B cell (primary cell): Measurements from ENCODE around the gene FANCC. TPM values are rescaled to one million over a fixed set of nuclear protein-coding genes. Genes with fewer than 3 reads are reported as not detected.

Source experiments
- ATAC-seq: fragments of 200-7000 bp; cut with Tn5 transposase; one replicate; pipeline ENCODE4 v1.10.0; 2021; ENCODE audit warnings: low read depth, mild to moderate bottlenecking, moderate number of reproducible peaks, moderate library complexity
- CTCF ChIA-PET: fragments of 350-600 bp; sonication (Branson Sonifier 250); formaldehyde crosslinking; loops from one replicate; lab custom pipeline; 2021; ENCODE audit warnings: antibody characterized with exemption, inconsistent platforms; lab: Charles Lee
- POLR2A ChIA-PET: fragments of 350-600 bp; sonication (Branson Sonifier 250); formaldehyde crosslinking; loops from one replicate; lab custom pipeline; 2021; ENCODE audit warnings: antibody characterized with exemption; lab: Charles Lee
- DNase-seq: peaks from one replicate; pipeline ENCODE4 v3.0.0; 2013
- H2AFZ ChIP-seq: 2 replicates; pipeline ENCODE4 v1.6.1; 2012; ENCODE audit warnings: mild to moderate bottlenecking, low read depth, low read length; ENCODE audit not compliant: insufficient read depth, poor library complexity, severe bottlenecking
- H3K27ac ChIP-seq, 2 donors: 1 replicate in 1 of 2; 2 replicates in 1 of 2; pipeline ENCODE4 v1.5.1; 2012 to 2013; ENCODE audit warnings: low read length in 2 of 2, mild to moderate bottlenecking in 2 of 2, moderate library complexity in 1 of 2
- H3K27me3 ChIP-seq, 4 experiments: fragments of 200-600 bp in 1 of 4; sonication (generic) in 1 of 4; replicated peaks in 1 of 4; 1 replicate in 2 of 4; 2 replicates in 2 of 4; pipeline versions ENCODE4 v1.6.1 to v1.7.0; 2013 to 2016; ENCODE audit warnings: low read length in 3 of 4, mild to moderate bottlenecking in 2 of 4, mixed read lengths in 1 of 4, moderate library complexity in 1 of 4; ENCODE audit not compliant: insufficient read depth in 4 of 4, control insufficient read depth in 3 of 4; ENCODE audit errors: control extremely low read depth in 1 of 4
- H3K36me3 ChIP-seq, 2 experiments: replicated peaks in 1 of 2; 1 replicate in 1 of 2; 2 replicates in 1 of 2; pipeline versions ENCODE4 v1.6.1 to v1.7.1; 2013; ENCODE audit warnings: low read length in 1 of 2; ENCODE audit not compliant: insufficient read depth in 2 of 2, control insufficient read depth in 1 of 2; ENCODE audit errors: control extremely low read depth in 1 of 2, extremely low read depth in 1 of 2
- H3K4me1 ChIP-seq, 2 donors: fragments of 200-600 bp in 1 of 2; sonication (generic) in 1 of 2; 1 replicate in 1 of 2; 2 replicates in 1 of 2; pipeline versions ENCODE4 v1.5.1 to v1.6.1; 2013 to 2017; ENCODE audit warnings: low read length in 2 of 2; ENCODE audit not compliant: control insufficient read depth in 2 of 2, insufficient read depth in 2 of 2
- H3K4me2 ChIP-seq: replicated peaks from 2 replicates; pipeline ENCODE3; 2012; ENCODE audit warnings: mild to moderate bottlenecking, low read depth, low read length; ENCODE audit not compliant: poor library complexity, severe bottlenecking
- H3K4me3 ChIP-seq, 5 experiments: fragments of 200-600 bp in 1 of 5; sonication (generic) in 1 of 5; 1 replicate in 3 of 5; 2 replicates in 2 of 5; pipeline versions ENCODE4 v1.5.1 to v1.7.0; 2011 to 2016; ENCODE audit warnings: low read length in 4 of 5, mild to moderate bottlenecking in 4 of 5, low read depth in 2 of 5, control low read depth in 1 of 5, moderate library complexity in 1 of 5; ENCODE audit not compliant: insufficient read depth in 1 of 5; ENCODE audit errors: control extremely low read depth in 1 of 5, extremely low read depth in 1 of 5
- H3K79me2 ChIP-seq: fragments of 200-600 bp; sonication (generic); one replicate; pipeline ENCODE4 v1.6.0; 2016; ENCODE audit warnings: low read length; ENCODE audit not compliant: control insufficient read depth, insufficient read depth
- H3K9ac ChIP-seq: fragments of 200-600 bp; sonication (generic); 2 replicates; pipeline ENCODE4 v1.6.1; 2017; ENCODE audit warnings: mild to moderate bottlenecking, low read length, moderate library complexity
- H3K9me3 ChIP-seq, 3 donors: one replicate each; pipeline versions ENCODE4 v1.6.1 to v1.7.1; 2013; ENCODE audit warnings: low read length in 2 of 3; ENCODE audit not compliant: control insufficient read depth in 2 of 3, insufficient read depth in 1 of 3; ENCODE audit errors: control extremely low read depth in 1 of 3
- H4K20me1 ChIP-seq: 2 replicates; pipeline ENCODE4 v1.6.0; 2012; ENCODE audit warnings: mild to moderate bottlenecking, low read length; ENCODE audit not compliant: insufficient read depth, control insufficient read depth, poor library complexity, severe bottlenecking
- H3K27ac Mint-ChIP-seq: one replicate; pipeline ENCODE4 v1.8.0; 2021; ENCODE audit warnings: mixed read lengths
- H3K27me3 Mint-ChIP-seq: one replicate; pipeline ENCODE4 v1.8.0; 2021; ENCODE audit warnings: mixed read lengths
- H3K4me1 Mint-ChIP-seq: one replicate; pipeline ENCODE4 v1.8.0; 2021; ENCODE audit warnings: mixed read lengths
- H3K4me3 Mint-ChIP-seq: one replicate; pipeline ENCODE4 v1.8.0; 2021; ENCODE audit warnings: mixed read lengths
- H3K9me3 Mint-ChIP-seq: one replicate; pipeline ENCODE4 v1.8.0; 2022; ENCODE audit warnings: mixed read lengths; ENCODE audit not compliant: insufficient read depth
- EZH2 ChIP-seq: IDR thresholded peaks from 2 replicates; pipeline ENCODE4 v1.6.1; 2012; ENCODE audit warnings: borderline replicate concordance, low read depth, mild to moderate bottlenecking, moderate library complexity, low read length; ENCODE audit not compliant: insufficient read depth, poor library complexity, severe bottlenecking
- WGBS: methylation state at CpG from one replicate; pipeline ENCODE4 v1.1.5; 2013; ENCODE audit warnings: missing lambda C conversion rate; ENCODE audit not compliant: insufficient coverage; 5-methylcytosine and 5-hydroxymethylcytosine counted together
- intact Hi-C: fragments of 100-400 bp; cut with micrococcal nuclease; formaldehyde crosslinking; loops from one replicate; pipeline ENCODE4 v1.10.0; 2022
- polyA plus RNA-seq: library from polyadenylated mRNA; depleted of rRNA; stranded (reverse); fragments of >200 nt; gene quantifications from 2 replicates; pipeline ENCODE4 v1.2.3, GENCODE V29; 2012
- total RNA-seq, 2 donors: library from RNA; stranded (reverse); fragments of 120-200 nt in 1 of 2; gene quantifications; 1 replicate in 1 of 2; 2 replicates in 1 of 2; pipeline versions ENCODE4 v1.2.3 to v1.2.4, GENCODE V29; 2013 to 2022
- TF ChIP-seq, protein P1 (sequence below): fragments of 200-600 bp; IDR thresholded peaks from one replicate; pipeline ENCODE4 v1.8.0; 2022; ENCODE audit warnings: antibody characterized with exemption, mild to moderate bottlenecking

The FANCC gene
- total and polyA plus RNA-seq, 2 donors (not counting 1 experiment from before 2014, with no cell fraction given): 1.8 to 11.1 TPM

DNA sequence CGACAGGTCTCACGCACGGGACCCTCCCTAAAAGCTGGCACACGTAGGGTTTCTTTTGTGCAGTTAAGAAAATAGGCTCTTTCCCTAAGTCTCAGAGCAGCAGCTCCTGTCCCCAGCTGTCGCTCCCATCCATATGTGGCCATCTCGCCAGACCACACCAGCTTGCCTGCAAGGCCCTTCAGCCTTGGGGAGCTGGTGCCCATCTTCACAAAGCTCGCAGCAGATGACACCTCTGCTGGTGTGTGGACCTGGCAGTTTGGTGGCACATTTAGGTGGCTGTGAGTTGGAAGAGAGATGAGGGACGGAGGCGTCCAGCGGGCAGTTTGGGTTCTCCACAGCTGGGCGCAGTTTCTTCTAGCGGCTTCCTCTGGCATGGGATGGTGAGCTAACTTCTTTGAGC, 239.0 kb downstream of the FANCC start:
- H3K4me3 Mint-ChIP-seq: no peak overlapping the region
- intact Hi-C loops: no loop called here
- H3K9me3 Mint-ChIP-seq: no peaks in the 10 kb centered on the region
- POLR2A ChIA-PET: no interaction called here
- H3K27ac Mint-ChIP-seq: no peak overlapping the region
- TF ChIP-seq, protein P1, sequence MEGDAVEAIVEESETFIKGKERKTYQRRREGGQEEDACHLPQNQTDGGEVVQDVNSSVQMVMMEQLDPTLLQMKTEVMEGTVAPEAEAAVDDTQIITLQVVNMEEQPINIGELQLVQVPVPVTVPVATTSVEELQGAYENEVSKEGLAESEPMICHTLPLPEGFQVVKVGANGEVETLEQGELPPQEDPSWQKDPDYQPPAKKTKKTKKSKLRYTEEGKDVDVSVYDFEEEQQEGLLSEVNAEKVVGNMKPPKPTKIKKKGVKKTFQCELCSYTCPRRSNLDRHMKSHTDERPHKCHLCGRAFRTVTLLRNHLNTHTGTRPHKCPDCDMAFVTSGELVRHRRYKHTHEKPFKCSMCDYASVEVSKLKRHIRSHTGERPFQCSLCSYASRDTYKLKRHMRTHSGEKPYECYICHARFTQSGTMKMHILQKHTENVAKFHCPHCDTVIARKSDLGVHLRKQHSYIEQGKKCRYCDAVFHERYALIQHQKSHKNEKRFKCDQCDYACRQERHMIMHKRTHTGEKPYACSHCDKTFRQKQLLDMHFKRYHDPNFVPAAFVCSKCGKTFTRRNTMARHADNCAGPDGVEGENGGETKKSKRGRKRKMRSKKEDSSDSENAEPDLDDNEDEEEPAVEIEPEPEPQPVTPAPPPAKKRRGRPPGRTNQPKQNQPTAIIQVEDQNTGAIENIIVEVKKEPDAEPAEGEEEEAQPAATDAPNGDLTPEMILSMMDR: no peak
- no peak for TF ChIP-seq EZH2
- H3K27me3 ChIP-seq: no peaks in the 10 kb centered on the region
- H3K9ac ChIP-seq: no peak overlapping the region
- H3K27ac ChIP-seq: no peak overlapping the region
- peaks cover 0 to 3% of the 10 kb centered on the region in 2 experiments for H3K36me3 ChIP-seq
- no peak for ATAC-seq
- H3K4me3 ChIP-seq: no peak overlapping the region
- H2AFZ ChIP-seq: no peak overlapping the region
- no peaks in the 10 kb centered on the region for H3K79me2 ChIP-seq
- no peaks in the 10 kb centered on the region for H3K27me3 Mint-ChIP-seq
- H3K4me1 Mint-ChIP-seq: no peaks in the 10 kb centered on the region
- H3K4me1 ChIP-seq: no peaks in the 10 kb centered on the region
- WGBS: 98% methylated on average over 10 of the region's 12 CpGs
- no peak overlapping the region for H3K4me2 ChIP-seq
- no peaks in the 10 kb centered on the region for H4K20me1 ChIP-seq
- no peaks in the 10 kb centered on the region for H3K9me3 ChIP-seq
- no peak for DNase-seq
- CTCF ChIA-PET: no interaction called here

DNA sequence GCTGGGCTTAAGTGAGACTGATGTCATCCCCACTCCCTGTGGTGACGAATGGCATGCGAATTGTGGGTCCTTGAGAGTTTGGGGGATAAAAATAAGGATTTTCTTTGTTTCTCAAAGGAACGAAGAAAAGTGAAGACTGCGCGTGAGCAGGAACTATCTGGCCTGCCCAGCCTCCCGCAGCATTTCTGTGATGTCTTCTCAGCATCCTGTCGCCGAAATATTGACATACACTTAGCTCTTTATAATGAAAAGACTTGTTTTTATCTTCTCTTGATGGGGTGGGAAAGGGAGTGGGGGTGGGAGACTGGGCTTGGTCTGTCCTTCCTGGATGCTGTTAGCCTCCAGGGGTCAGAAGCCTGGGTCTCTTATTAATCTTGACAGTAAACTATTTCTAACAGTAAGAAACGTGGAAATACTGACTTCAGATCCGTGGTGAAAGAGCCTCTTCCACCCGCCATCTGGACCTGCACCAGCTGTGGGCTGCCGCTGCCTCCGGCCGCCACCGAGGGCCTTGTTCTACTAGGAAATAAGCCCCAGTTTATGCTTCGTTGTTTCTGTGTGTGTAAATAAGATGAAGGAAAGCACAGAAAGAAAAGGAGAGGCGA, 239.6 kb downstream of the FANCC start:
- DNase-seq (no peak), ATAC-seq (no peak)
- Histone ChIP-seq H3K27me3 (no peaks in the 10 kb centered on the region), H3K4me2 (no peak overlapping the region), H3K9me3 (no peaks in the 10 kb centered on the region), H3K9ac (no peak overlapping the region), H3K4me3 (no peak overlapping the region), H4K20me1 (no peaks in the 10 kb centered on the region), H3K27ac (no peak overlapping the region), H3K79me2 (no peaks in the 10 kb centered on the region), H3K4me1 (no peaks in the 10 kb centered on the region), H2AFZ (no peak overlapping the region), H3K36me3 (peaks cover 0 to 3% of the 10 kb centered on the region in 2 experiments)
- H3K4me1 Mint-ChIP-seq: no peaks in the 10 kb centered on the region
- intact Hi-C loops: no loop called here
- 98% methylated on average over 10 of the region's 17 CpGs for WGBS
- no peak overlapping the region for H3K4me3 Mint-ChIP-seq
- no peaks in the 10 kb centered on the region for H3K27me3 Mint-ChIP-seq
- no peaks in the 10 kb centered on the region for H3K9me3 Mint-ChIP-seq
- H3K27ac Mint-ChIP-seq: no peak overlapping the region
- TF ChIP-seq, protein P1: no peak
- TF ChIP-seq EZH2: no peak
- CTCF ChIA-PET: no interaction called here
- POLR2A ChIA-PET: no interaction called here
